Activated naive CD4-positive, alpha-beta T cell treated with anti-CD3 and anti-CD28 coated beads, Interleukin-2, amount 10 ng/mL, durations not matched to agents 7 days and 5 days (primary cell): ENCODE results near the gene BTBD9.
A peak's percentile ranks its signal among the peaks of the same experiment; 100 is the strongest.

Experiments
- CTCF ChIA-PET: fragments of 350-600 bp; sonication (Branson Sonifier 250); formaldehyde crosslinking; loops from one replicate; lab custom pipeline; 2021; ENCODE audit warnings: antibody characterized with exemption; lab: Charles Lee
- DNase-seq: peaks from one replicate; pipeline ENCODE4 v3.0.0-alpha.2; 2020
- H3K27ac Mint-ChIP-seq: one replicate; pipeline ENCODE4 v1.8.0; 2021; ENCODE audit warnings: mild to moderate bottlenecking, moderate library complexity, mixed read lengths
- H3K27me3 Mint-ChIP-seq: one replicate; pipeline ENCODE4 v1.8.0; 2021; ENCODE audit warnings: mild to moderate bottlenecking, mixed read lengths
- H3K36me3 Mint-ChIP-seq: one replicate; pipeline ENCODE4 v1.8.0; 2021; ENCODE audit warnings: mixed read lengths
- H3K4me1 Mint-ChIP-seq: one replicate; pipeline ENCODE4 v1.8.0; 2021; ENCODE audit warnings: mixed read lengths
- H3K4me3 Mint-ChIP-seq: one replicate; pipeline ENCODE4 v1.8.0; 2021; ENCODE audit warnings: mild to moderate bottlenecking, moderate library complexity, mixed read lengths
- H3K9me3 Mint-ChIP-seq: one replicate; pipeline ENCODE4 v1.8.0; 2021; ENCODE audit warnings: mixed read lengths

Gene BTBD9

GRCh38 chr6:38180586-38180985, 459.1 kb downstream of the BTBD9 start:
- H3K4me1 Mint-ChIP-seq: peaks cover 6% of the 10 kb centered on the region
- H3K27ac Mint-ChIP-seq: no peak overlapping the region
- H3K4me3 Mint-ChIP-seq: no peak overlapping the region
- CTCF ChIA-PET: interaction anchor here (0.6 kb wide), 1 partner anchor 373 kb away, joined by 3 read pairs; no protein-coding TSS in a partner anchor
- no peaks in the 10 kb centered on the region for H3K27me3 Mint-ChIP-seq
- no peak for DNase-seq
- H3K36me3 Mint-ChIP-seq: no peaks in the 10 kb centered on the region
- no peaks in the 10 kb centered on the region for H3K9me3 Mint-ChIP-seq

DNA sequence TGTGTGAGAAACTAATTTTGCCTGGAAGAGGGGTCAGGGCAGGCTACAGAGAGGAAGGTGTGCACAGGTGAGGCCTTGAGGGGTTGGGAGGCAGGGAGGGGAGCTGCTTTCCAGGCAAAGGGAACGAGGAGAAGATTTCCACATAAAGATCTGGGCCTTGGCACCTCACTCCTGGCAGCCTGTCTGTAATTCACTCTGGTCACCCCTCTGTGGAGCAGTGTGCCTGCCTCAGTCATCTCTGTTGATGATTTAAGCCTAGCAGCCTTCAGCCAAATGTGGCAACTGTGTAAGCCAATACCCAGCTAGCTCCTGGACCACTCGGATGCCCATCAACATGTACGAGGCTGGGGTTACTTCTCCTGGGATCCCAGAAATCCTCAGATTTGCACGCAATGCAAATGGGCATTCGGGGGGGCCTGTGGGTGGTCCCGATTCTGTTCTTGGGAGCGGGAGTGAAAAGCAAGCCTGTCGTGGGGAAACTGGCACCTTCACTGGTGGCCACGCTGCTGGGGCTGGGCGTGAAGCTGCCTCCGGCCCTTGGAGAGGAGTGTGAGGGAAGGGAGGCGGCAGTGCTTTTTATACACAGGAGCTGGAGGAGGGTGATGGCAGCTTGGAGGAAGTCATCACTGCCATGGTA, 459.8 kb downstream of the BTBD9 start:
- Mint-ChIP-seq H3K4me3 (no peak overlapping the region), H3K27ac (no peak overlapping the region), H3K4me1 (peaks cover 6% of the 10 kb centered on the region), H3K9me3 (no peaks in the 10 kb centered on the region), H3K36me3 (no peaks in the 10 kb centered on the region), H3K27me3 (no peaks in the 10 kb centered on the region)
- no peak for DNase-seq
- CTCF ChIA-PET: interaction anchor here (0.6 kb wide), 1 partner anchor 373 kb away, joined by 3 read pairs; no protein-coding TSS in a partner anchor

- CTCF ChIA-PET: no interaction called here
- no peak for DNase-seq
- Mint-ChIP-seq H3K27me3 (no peaks in the 10 kb centered on the region), H3K4me3 (no peak overlapping the region), H3K9me3 (no peaks in the 10 kb centered on the region), H3K36me3 (no peaks in the 10 kb centered on the region), H3K27ac (no peak overlapping the region), H3K4me1 (peaks cover 6% of the 10 kb centered on the region)
Measured at GRCh38 chr6:38179300-38179699, 460.4 kb downstream of the BTBD9 start.

DNA sequence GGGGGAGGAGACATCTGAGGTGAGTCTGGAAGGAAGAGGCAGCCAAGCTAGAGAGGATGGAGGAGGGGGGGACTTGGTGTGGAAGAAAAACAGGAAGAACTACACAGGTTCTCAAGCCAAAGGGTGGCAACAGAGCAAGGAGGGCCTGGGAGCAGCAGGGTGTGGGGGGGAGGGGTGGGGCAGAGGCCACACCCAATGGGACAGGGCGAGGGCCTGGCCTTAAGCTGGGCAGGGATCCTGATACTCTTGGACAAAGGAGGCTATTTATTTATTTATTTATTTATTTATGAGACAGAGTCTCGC, 461.2 kb downstream of the BTBD9 start:
- Mint-ChIP-seq H3K9me3 (no peaks in the 10 kb centered on the region), H3K4me3 (no peak overlapping the region), H3K4me1 (peaks cover 6% of the 10 kb centered on the region), H3K27me3 (no peaks in the 10 kb centered on the region), H3K36me3 (no peaks in the 10 kb centered on the region), H3K27ac (no peak overlapping the region)
- DNase-seq: no peak
- CTCF ChIA-PET: no interaction called here

GRCh38 chr6:38177882-38178583, 461.7 kb downstream of the BTBD9 start:
- no peaks in the 10 kb centered on the region for H3K9me3 Mint-ChIP-seq
- H3K27me3 Mint-ChIP-seq: no peaks in the 10 kb centered on the region
- no peaks in the 10 kb centered on the region for H3K36me3 Mint-ChIP-seq
- CTCF ChIA-PET: no interaction called here
- H3K4me3 Mint-ChIP-seq: no peak overlapping the region
- H3K27ac Mint-ChIP-seq: no peak overlapping the region
- DNase-seq: no peak
- peaks cover 6% of the 10 kb centered on the region for H3K4me1 Mint-ChIP-seq

DNA sequence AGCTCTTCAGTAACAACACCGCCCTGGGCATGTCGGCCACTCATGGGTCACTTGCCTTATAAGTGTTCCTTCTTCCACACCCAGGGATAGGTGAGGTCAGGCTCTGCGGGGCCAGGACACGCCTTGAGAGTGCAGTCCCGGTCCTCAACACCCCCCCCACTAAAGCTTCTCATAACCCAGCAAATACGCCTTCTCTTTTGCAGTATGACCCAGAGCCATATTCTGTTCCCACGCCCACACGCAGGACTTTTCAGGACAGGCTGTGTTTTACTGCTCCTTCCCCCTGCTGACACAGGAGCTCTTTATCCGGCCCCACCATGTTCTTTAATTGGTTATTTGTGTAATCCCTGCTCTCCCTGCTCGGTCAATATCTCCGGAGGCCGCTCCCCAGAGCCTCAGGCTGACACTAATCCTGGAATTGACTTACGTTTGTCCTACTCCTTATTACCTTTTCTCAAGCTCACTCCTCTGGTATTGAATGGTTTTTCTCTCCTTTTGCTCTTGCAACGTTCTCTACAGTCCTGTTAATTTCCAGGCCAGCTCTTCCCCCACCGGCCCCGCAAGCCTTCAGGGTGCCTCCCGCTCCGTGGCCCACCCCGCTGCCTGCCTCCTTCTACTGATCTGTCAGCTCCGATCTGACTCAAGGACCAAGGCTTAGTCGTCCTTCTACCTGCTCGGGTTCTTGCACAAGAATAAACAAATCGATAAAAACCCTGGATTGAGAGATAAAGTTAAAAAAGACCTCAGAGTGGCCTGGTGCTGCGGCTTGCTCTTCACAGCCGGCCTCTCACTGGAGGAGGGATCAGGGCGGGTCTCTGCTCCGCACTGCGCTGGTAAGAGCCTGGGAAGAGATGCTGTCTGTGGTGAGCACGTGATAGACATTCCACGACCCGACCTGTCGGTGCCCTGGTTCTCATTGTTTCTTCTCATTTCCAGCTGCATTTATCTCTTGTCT, 462.7 kb downstream of the BTBD9 start:
- no peaks in the 10 kb centered on the region for H3K9me3 Mint-ChIP-seq
- no peak for DNase-seq
- no peaks in the 10 kb centered on the region for H3K36me3 Mint-ChIP-seq
- CTCF ChIA-PET: no interaction called here
- no peaks in the 10 kb centered on the region for H3K27me3 Mint-ChIP-seq
- no peak overlapping the region for H3K27ac Mint-ChIP-seq
- peaks cover 6% of the 10 kb centered on the region for H3K4me1 Mint-ChIP-seq
- H3K4me3 Mint-ChIP-seq: no peak overlapping the region

DNA sequence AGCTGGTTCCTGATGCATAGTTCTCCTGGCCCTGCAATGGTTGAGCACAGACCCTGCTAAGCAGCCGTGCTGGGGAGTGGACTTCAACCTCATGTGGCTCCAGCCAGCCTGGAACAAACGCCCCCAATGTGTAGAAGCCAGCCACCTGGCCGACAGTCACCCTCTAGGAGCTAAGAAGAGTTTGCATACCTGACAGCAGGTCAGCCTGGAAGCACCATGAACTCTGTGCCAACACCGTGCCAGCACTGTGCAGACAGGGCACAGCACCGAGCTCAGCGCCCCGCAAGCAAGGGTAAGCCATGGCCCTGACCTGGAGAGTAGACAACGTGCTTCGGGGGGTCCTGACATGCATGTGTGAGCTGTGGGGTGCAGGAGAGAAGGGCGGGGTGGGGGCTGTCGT, 463.9 kb downstream of the BTBD9 start:
- Mint-ChIP-seq H3K27ac (no peak overlapping the region), H3K9me3 (no peaks in the 10 kb centered on the region), H3K36me3 (no peaks in the 10 kb centered on the region), H3K27me3 (no peaks in the 10 kb centered on the region), H3K4me3 (no peak overlapping the region), H3K4me1 (peaks cover 6% of the 10 kb centered on the region)
- CTCF ChIA-PET: interaction anchor here (0.5 kb wide), 1 partner anchor 432 kb away, joined by 3 read pairs; no protein-coding TSS in a partner anchor
- DNase-seq: peak; percentile 13

DNA sequence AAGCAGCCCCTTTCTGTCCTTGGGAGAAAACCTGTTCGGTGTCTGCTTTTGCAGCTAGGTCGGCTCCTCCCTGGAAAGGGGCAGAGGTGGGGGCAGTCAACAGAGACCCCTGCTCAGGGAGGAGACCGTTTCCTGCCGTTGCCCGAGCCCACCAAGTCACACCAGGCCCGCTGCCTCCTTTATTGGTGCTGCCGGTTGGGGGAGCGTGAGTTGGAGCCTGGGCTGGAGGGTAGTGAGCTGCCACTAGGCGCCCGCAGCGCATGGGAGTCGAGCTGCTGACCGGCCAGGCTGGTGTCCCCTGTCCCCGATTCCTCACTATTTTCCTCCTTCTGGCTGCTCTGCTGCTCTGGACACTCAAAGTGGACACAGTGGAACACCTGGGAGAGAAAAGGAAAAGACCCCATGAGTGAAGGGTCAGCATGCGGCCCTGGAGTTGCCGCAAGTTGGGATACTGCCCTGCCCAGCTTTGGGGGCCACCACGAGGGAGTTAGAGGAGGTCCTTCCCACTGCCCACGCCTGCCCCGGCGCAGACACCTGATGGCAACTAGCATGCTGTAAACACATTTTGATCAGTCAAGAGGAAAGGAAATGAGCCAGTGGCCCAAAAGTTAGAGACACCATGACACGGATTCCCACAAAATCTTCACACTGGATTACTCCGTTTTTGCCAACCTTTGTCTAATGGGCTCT, 464.8 kb downstream of the BTBD9 start:
- Mint-ChIP-seq H3K9me3 (no peaks in the 10 kb centered on the region), H3K36me3 (no peaks in the 10 kb centered on the region), H3K27ac (no peak overlapping the region), H3K4me1 (peaks cover 6% of the 10 kb centered on the region), H3K27me3 (no peaks in the 10 kb centered on the region), H3K4me3 (no peak overlapping the region)
- DNase-seq: no peak
- CTCF ChIA-PET: interaction anchor here (0.5 kb wide), 1 partner anchor 433 kb away, joined by 3 read pairs; no protein-coding TSS in a partner anchor

GRCh38 chr6:38174315-38174714, 465.4 kb downstream of the BTBD9 start:
- H3K4me1 Mint-ChIP-seq: peaks cover 6% of the 10 kb centered on the region
- H3K4me3 Mint-ChIP-seq: no peak overlapping the region
- H3K9me3 Mint-ChIP-seq: no peaks in the 10 kb centered on the region
- CTCF ChIA-PET: no interaction called here
- no peaks in the 10 kb centered on the region for H3K36me3 Mint-ChIP-seq
- no peak for DNase-seq
- no peaks in the 10 kb centered on the region for H3K27me3 Mint-ChIP-seq
- H3K27ac Mint-ChIP-seq: no peak overlapping the region

DNA sequence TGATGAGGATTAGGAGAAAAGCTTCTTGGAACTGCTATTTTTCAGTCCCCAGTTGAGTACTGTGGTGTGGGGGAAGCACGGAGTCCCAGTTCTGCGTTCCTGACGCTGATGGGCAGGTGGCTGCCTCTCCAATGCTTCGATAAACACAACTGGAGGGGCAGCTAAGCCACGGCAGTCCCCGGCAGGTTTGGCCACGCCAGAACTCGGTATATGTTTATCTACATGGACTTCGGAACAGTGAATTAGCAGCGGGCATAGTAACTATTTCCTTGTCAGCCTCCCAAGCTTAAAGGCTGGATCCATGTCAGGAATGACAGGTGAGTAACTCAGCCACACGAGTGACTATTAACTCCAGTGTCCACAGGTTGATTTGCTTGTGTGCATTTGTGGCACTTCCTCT, 465.8 kb downstream of the BTBD9 start:
- Mint-ChIP-seq H3K27ac (no peak overlapping the region), H3K4me3 (no peak overlapping the region), H3K36me3 (no peaks in the 10 kb centered on the region), H3K9me3 (no peaks in the 10 kb centered on the region), H3K4me1 (peaks cover 6% of the 10 kb centered on the region), H3K27me3 (no peaks in the 10 kb centered on the region)
- CTCF ChIA-PET: no interaction called here
- DNase-seq: no peak

DNA sequence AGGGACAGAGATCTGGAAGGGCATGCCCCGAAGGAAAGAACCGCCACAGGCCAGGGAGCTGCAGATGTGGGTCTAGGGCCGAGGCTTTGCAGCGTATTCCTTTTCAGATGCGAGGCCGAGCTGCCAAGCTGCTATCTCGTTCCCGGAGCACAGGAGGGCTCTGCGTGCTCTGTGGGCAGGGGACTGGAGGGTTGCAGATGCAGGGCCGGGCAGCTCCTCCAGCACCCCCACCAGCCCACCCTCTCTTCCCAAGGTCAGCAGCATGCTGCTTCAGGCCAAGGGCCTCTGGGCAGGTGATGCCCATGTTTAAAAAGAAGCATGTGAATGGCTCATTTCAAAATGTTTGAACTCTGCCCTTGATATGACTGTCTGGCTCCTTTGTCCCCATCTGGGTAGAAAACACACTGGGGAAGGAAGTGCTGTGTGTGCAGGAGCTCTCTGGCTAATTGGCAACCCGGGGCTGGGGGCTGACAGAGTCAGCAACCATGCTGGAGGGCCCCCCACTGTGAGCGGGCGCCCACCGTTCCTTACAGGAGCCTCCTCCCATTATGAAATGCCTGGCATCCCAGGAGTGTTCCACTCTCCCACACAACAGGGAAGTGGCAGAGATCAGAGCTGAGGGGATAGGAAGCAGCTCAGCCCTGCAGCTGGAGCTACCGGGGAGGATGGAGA, 466.9 kb downstream of the BTBD9 start:
- CTCF ChIA-PET: no interaction called here
- Mint-ChIP-seq H3K4me1 (no peaks in the 10 kb centered on the region), H3K27ac (no peak overlapping the region), H3K36me3 (no peaks in the 10 kb centered on the region), H3K9me3 (no peaks in the 10 kb centered on the region), H3K4me3 (no peak overlapping the region), H3K27me3 (no peaks in the 10 kb centered on the region)
- no peak for DNase-seq

DNA sequence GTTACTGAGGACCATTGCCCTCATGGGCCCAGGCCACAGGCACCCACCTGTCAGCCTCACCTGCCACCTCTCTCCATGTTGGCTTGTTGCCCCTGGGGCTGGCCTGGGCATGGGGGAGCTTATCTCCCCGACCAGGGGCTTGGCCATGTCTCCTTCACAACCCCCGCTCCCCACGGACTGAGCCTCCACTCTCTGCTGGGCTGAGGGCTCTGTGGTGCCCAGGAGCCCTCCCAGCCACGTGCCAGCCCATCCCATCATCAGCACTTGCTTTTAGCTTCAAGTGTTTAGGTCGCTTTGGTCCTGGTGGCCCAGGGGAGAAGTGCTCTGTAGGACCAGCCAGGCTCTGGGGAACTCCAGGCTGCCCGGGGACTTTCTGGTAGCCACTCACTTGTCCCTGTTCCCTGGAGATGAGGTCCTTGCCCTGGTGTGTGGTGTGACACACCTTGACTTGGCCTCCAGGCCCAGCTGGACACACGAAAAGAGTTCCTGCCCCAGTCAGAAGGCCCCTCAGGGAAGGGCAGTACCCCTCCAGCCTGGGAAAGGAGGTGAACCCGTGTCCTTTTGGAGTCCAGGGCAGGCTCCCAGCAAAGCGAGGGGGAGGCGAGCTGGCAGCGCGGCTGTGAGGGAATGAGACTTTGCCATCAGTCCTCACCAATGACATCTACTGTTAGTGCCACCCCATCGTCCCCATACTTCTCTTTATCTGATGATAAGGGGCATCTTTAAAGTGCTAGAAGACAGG, 467.6 kb downstream of the BTBD9 start:
- Mint-ChIP-seq H3K27ac (no peak overlapping the region), H3K9me3 (no peaks in the 10 kb centered on the region), H3K27me3 (no peaks in the 10 kb centered on the region), H3K4me1 (no peaks in the 10 kb centered on the region), H3K36me3 (no peaks in the 10 kb centered on the region), H3K4me3 (no peak overlapping the region)
- CTCF ChIA-PET: no interaction called here
- DNase-seq: no peak

- DNase-seq: no peak
- Mint-ChIP-seq H3K36me3 (no peaks in the 10 kb centered on the region), H3K9me3 (no peaks in the 10 kb centered on the region), H3K4me1 (no peaks in the 10 kb centered on the region), H3K27me3 (no peaks in the 10 kb centered on the region), H3K27ac (no peak overlapping the region), H3K4me3 (no peak overlapping the region)
- CTCF ChIA-PET: no interaction called here
Measured at GRCh38 chr6:38170666-38171355, 468.9 kb downstream of the BTBD9 start.
